ENCODE results near the gene PIK3R6. TPM values are rescaled to one million over a fixed set of nuclear protein-coding genes. Genes with fewer than 3 reads are reported as not detected.

PIK3R6 gene
- total RNA-seq, 4 donors from 2014 or later: 0.56 to 3.5 (median 1.5) TPM

- no peak for DNase-seq (ENCODE audit: low spot score)
- TF ChIP-seq CTCF (IDR thresholded peaks at IDR 0.05): no peak
- ATAC-seq (ENCODE audit: low FRiP score): no peak
These were observed 18.0 kb downstream of the PIK3R6 start for GRCh38 chr17:8849311-8850041.

DNA sequence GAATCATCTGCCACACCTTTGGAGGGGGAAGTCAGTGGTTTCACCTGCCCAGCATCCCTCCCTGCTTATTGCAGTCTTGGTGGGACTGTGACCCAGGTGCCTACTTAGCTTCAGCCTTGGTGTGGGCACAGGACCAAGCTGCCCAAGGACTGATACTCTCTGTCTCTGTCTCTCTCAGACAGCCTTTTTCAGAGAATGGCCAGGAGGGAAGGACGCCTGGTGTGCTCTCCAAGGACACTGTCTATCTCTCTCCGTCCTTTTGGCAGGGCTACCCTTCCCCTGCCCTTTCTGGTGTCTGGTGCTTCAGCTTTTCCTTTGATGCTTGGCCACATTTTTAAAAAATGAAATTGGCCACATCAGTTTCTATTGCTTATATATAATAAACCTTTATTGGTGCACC, 19.6 kb downstream of the PIK3R6 start:
- no peak for TF ChIP-seq CTCF (IDR thresholded peaks at IDR 0.05)
- ATAC-seq (ENCODE audit: low FRiP score) (no peak), DNase-seq (ENCODE audit: low spot score) (no peak)

DNA sequence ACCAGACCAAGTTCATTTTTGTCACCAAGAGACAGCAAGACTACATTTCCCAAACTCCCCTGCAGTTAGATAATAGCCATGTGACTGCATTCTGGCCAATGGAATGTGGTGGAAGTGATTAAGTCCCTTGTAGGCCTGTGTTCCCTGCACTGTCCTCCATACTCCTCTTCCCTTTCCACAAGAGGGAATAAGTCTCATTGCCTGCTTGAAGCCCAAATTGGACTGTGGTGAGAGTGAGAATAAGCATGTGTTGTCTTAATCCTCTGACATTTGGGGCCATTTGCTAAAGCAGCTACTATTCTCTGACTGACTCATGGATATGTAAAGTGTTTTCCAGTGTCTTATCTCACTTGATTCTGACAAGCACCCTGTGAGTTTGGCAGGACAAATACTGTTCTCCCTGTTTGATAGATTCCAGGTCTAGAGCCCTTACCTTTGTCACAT, 20.7 kb downstream of the PIK3R6 start:
- TF ChIP-seq CTCF (IDR thresholded peaks at IDR 0.05): no peak
- ATAC-seq (ENCODE audit: low FRiP score) (no peak), DNase-seq (ENCODE audit: low spot score) (no peak)

GRCh38 chr17:8844229-8845218, 22.9 kb downstream of the PIK3R6 start:
- DNase-seq (ENCODE audit: low spot score): no peak
- ATAC-seq (ENCODE audit: low FRiP score): no peak
- no peak for TF ChIP-seq CTCF (IDR thresholded peaks at IDR 0.05)

DNA sequence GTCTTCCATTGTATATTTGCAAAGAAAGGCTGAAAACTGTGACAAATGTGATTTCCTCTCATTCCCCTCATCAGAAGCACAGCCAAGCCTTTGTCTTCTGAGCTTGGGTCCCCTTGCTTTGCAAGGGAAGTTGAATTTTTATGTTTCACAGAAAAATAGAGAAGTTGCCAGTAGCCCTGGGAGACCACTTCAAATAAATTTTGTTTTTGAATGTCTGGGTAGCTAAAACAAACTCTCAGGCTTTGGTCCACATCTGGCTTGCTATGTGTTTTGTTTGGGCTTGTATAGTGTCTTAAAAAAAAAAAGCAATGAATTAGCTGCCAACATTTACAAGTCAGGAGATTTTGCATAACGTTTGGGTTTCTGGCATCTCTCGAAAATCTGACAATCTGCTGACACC, 24.1 kb downstream of the PIK3R6 start:
- DNase-seq (ENCODE audit: low spot score) (no peak), ATAC-seq (ENCODE audit: low FRiP score) (no peak)
- TF ChIP-seq CTCF (IDR thresholded peaks at IDR 0.05): no peak

DNA sequence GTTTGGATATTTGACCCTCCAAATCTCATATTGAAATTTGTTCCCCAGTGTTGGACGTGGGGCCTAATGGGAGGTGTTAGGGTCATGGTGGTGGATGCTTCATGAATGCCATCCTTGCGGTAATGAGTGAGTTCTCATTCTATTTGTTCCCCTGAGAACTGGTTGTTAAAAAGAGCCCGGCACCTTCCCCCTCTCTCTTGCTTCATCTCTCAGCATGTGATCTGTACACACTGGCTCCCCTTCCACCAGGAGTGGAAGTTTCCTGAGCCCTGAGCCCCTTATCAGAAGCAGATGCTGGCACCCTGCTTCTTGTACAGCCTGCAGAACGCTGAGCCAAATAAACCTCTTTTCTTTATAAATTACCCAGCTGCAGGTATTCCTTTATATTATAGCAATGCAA, 25.6 kb downstream of the PIK3R6 start:
- DNase-seq (ENCODE audit: low spot score): no peak
- TF ChIP-seq CTCF (IDR thresholded peaks at IDR 0.05): no peak
- no peak for ATAC-seq (ENCODE audit: low FRiP score)
